Stimulated activated CD8-positive, alpha-beta memory T cell treated with anti-CD3 and anti-CD28 coated beads, Interleukin-7, amount 100 ng/mL, for 24 hours (primary cell): ENCODE data around the gene HCN4.

Source experiments
- DNase-seq: peaks from one replicate; pipeline ENCODE4 v3.0.0-alpha.2; 2020; ENCODE audit warnings: low read depth

HCN4 gene

GRCh38 chr15:73296609-73297353, 72.0 kb downstream of the HCN4 start:
- no peak for DNase-seq

DNA sequence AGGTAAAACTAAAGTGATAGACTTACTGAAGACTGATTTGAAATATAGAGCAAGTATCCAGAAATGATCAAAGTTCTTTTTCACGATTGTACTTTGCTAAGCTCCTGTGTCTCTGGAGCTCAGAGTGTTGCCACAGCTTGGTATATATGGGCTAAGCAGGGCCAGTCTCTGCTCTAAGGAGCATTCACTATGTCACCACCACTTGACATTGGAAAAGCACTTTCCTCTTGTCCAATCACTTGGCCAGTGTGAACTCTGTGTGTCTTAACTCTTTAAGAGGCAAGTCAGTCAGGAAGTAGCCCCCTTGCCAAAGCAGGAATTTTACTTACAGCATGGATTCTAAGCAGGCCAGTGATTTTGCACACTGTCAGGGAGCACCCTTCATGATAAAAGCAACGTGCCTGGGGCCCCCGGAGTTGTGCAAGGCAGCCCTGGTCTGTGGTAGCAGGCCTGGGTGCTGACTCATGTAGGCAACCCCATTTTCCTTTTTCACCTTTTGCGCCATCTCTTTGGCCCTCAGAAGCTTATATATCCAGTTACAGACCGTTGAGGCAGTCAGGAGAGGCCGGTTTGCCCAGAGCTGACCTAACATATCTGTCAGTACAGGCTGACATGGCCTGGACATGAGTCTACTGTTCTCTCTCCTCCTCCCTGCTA, 73.0 kb downstream of the HCN4 start:
- DNase-seq: no peak

DNA sequence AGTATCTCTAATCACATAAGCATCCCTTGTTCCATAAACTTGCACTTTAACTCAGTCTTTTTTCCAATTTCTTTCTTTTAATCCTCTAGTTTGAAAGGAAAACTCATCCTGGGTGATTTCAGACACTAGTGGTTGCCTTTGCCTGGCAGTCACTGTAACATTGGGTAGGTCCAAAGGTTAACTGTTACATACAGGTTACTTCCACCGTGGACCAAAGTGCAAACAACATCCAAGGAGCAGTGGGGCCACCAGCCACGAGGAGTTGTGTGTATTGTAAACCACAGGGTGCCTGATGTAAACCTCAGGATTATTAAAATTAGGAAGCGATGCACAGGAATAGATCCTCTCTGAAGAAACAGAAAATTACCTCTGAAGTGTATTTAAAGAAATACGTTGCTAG, 75.0 kb downstream of the HCN4 start:
- DNase-seq: no peak

GRCh38 chr15:73291441-73291840, 77.3 kb downstream of the HCN4 start:
- DNase-seq: no peak

DNA sequence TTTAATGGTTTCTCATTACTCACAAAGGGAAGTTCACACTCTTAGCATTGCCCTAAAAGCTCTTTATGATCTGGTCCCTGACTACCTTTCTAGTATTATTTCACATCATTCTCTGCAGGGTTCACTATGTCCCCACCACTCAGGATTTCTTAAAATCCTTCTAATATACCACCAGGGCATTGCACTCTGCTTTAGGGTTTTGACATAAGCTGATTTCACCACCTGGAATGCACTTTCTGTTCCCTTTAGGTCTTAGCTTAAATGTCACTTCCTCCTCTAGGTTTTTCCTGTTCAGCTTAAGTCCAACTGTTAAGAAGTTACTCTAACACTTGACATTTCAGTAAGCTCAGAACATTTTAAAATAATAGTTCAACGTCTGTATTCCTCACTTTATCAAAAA, 81.7 kb downstream of the HCN4 start:
- DNase-seq: no peak

DNA sequence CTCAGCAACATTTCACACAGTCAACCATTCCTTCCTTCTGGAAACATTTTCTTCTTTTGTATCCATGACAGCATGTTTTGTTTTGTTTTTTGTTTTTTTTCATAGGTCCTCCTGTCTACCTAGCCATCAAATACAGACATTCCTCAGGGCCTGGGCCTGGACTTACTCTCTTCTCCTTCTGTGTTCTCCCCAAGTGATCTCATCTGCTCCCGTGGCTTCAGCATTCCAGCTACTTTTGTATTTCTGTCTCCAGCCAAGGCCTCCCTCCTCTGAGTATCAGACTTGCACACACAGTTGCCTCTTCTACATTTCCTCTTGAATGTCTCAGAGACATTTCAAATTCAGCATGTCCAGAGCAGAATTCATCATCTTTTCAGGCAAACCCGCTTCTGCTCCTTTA, 82.4 kb downstream of the HCN4 start:
- no peak for DNase-seq

DNA sequence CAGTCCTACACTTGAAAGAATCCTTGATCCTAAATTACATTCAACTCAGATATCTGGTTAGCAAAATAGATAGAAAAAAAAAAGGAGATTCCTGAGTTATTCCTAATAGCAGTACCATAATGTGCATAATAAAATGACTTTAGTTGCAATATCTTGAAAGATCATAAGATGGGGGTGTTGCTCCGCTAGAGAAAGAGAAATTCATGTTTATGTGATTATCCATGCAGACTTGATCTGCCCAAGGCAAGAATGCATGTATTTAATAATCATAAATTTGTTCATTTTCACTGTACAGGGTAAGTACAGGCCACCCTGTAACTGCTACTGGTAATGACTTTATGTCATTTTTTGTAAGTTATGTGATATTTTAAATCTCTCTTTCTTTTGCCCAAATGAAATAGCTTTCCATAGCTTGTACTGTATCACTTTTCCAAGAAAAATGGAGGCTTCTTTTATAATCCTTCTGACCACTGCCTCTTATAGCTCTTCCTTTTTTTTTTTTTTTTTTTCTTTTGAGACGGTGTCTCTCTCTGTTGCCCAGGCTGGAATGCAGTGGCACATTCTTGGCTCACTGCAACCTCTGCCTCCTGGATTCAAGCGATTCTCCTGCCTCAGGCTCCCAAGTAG, 84.6 kb downstream of the HCN4 start:
- no peak for DNase-seq

GRCh38 chr15:73283366-73283962, 85.3 kb downstream of the HCN4 start:
- no peak for DNase-seq

DNA sequence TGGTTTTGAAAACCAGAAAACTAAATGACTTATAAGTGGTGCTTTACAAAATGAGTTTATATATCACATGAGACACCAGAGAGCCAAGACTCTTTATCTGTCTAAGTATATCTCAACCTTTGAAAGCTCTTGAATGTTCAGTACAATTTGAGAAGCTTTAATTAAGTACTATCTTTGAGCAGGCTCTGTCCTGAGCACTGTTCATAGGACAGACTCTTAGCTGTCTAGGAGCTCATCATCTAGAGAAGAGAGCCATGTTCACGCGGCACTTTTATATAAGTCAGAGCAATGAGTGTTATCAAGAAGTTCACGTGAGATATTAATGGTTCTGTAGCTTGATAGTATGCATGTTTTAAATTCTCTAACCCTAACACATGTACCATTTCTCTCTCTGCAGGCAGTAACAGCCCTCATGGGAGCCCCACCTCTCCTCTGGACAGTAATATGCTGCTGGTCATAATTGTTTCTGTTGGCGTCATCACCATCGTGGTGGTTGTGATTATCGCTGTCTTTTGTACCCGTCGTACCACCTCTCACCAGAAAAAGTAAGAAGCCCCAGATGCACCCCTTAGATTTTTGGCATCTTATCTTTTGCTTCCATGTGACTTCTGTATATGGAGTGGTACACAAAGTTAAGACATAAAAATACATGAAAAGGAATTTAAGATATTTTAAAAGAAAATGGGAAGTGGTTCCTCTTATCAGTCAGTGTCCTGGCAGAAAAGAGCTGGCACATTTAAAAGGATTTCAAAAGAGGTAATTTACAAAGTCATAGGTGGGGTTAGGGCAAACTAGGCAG, 86.0 kb downstream of the HCN4 start:
- no peak for DNase-seq

GRCh38 chr15:73275862-73276261, 92.9 kb downstream of the HCN4 start:
- no peak for DNase-seq

GRCh38 chr15:73273181-73274002, 95.4 kb downstream of the HCN4 start:
- DNase-seq: peak; percentile 14

DNA sequence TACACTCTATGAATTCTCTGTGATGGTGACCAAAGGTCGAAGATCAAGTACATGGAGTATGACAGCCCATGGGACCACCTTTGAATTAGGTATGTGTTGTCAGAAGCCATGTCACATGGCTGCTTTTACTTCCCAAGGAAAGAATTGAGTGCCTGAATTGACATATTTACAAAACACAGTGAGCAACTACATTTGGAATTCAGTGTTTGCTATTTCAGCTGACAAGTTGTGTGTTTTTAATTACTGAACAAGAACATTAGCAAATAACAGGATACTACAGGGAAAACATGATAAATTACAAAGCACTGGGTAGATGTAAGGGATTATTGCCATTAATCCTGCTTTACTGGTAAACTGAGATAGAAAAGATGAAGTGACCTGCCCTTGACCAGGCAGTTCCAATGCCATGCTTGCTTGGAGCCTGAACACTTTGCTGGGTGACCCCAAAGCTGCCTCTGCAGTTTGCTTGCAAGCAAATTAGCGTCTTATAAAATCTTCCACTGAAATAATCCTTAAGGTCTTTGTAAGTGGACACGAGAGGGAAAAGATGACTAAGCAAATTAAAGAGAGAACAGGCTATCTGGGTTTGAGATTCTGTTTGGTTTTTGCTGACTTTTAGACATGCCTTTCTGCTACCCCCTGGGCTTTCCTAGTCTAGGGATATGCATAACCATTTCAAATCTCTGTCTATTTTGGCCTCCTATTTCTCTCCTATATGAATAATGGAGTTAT, 98.2 kb downstream of the HCN4 start:
- no peak for DNase-seq
